ENCODE results near the gene TMEM119. TPM values are rescaled to one million over a fixed set of nuclear protein-coding genes. Genes with fewer than 3 reads are reported as not detected.

Gene TMEM119
- total and polyA plus RNA-seq, 12 donors = 3.1 to 14.8 (median 6.6) TPM

DNA sequence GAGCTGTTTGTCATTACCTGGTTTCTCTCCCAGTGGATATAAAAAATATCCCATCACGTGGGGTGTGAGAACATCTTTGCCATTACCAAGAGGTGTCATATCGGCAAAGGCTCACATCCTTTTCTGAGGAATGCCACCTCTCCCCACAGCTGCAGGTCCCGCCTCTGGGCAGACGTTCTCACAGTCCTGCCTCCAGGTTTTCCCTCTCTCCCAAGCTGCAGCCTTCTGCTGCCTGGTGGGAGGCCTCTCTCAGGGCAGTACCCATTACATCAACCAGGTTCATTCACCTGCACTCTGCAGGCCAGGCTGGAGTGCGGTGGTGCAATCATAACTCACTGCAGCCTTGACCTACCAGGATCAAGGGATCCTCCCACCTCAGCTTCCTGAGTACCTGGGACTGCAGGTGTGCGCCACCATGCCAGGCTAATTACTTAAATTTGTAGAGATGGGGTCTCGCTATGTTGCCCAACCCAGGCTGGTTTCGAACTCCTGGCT is 15.0 kb upstream of the TMEM119 start:
- no peaks in the 10 kb centered on the region for H3K27me3 ChIP-seq
- intact Hi-C loops (cut with DNase I) = loop anchor here in 1 of 2 donors (10.0 kb wide), 1 partner anchor 98 kb away; the partner anchor contains the start of gene FICD
- TF ChIP-seq POLR2A (IDR thresholded peaks at IDR 0.05) = no peak
- TF ChIP-seq, protein P1, sequence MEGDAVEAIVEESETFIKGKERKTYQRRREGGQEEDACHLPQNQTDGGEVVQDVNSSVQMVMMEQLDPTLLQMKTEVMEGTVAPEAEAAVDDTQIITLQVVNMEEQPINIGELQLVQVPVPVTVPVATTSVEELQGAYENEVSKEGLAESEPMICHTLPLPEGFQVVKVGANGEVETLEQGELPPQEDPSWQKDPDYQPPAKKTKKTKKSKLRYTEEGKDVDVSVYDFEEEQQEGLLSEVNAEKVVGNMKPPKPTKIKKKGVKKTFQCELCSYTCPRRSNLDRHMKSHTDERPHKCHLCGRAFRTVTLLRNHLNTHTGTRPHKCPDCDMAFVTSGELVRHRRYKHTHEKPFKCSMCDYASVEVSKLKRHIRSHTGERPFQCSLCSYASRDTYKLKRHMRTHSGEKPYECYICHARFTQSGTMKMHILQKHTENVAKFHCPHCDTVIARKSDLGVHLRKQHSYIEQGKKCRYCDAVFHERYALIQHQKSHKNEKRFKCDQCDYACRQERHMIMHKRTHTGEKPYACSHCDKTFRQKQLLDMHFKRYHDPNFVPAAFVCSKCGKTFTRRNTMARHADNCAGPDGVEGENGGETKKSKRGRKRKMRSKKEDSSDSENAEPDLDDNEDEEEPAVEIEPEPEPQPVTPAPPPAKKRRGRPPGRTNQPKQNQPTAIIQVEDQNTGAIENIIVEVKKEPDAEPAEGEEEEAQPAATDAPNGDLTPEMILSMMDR (IDR thresholded peaks at IDR 0.05) = no peak
- H3K9me3 ChIP-seq (replicated peaks in 1 of 3) = no peaks in the 10 kb centered on the region
- DNase-seq = no peak
- WGBS, 4 donors = 71 to 83% (median 79%) methylated on average over 8 of the region's 8 CpGs
- peak overlapping the region in 1 of 5 donors; percentile 46 for H3K27ac ChIP-seq
- no peak overlapping the region for H3K4me3 ChIP-seq
- no peaks in the 10 kb centered on the region for H3K36me3 ChIP-seq (replicated peaks in 1 of 2)
- H3K4me1 ChIP-seq (replicated peaks in 1 of 2) = peaks cover 0 to 25% of the 10 kb centered on the region in 2 donors

DNA sequence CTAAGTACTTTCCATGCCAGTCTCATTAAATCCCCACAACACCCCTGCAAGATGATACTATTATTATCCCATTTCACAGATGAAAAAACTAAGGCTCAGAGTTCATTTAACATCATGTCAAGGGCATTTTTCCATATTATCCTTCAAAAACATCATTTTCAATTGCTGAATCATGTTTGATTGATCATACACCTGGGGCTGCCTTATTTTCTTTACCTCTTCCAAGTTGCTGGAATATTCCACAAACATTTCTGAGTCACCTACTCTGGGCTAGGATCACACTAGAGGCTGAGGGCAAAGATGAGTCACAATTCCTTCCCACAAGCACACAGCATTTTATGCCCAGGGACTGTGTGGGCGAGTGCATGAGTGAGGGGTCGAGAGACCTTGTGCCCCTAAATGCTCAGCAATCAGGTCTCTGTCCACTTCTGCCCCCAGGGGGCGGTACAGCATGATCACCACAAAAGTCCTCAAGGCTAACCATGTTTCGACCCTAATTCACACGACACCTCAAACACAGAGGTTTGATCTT is 14.1 kb upstream of the TMEM119 start:
- Histone ChIP-seq H3K4me1 (replicated peaks in 1 of 2) (peaks cover 0 to 22% of the 10 kb centered on the region in 2 donors), H3K9me3 (replicated peaks in 1 of 3) (no peaks in the 10 kb centered on the region), H3K27ac (peak overlapping the region in 3 of 5 donors; percentile 10 to 61 (median 38)), H3K27me3 (no peaks in the 10 kb centered on the region), H3K4me3 (no peak overlapping the region), H3K36me3 (replicated peaks in 1 of 2) (no peaks in the 10 kb centered on the region)
- peak in 6 of 7 donors; percentile 63 to 82 (median 71) for DNase-seq
- intact Hi-C loops (cut with DNase I) = loop anchor here in 1 of 2 donors (10.0 kb wide), 1 partner anchor 97 kb away; the partner anchor contains the start of gene FICD
- TF ChIP-seq, protein P1 (IDR thresholded peaks at IDR 0.05) = peak in 5 of 6 experiments; percentile 15 to 46 (median 33)
- TF ChIP-seq POLR2A (IDR thresholded peaks at IDR 0.05) = peak in 1 of 2 donors; percentile 41
- 33 to 40% (median 36%) methylated on average over 5 of the region's 5 CpGs for WGBS, 4 donors

DNA sequence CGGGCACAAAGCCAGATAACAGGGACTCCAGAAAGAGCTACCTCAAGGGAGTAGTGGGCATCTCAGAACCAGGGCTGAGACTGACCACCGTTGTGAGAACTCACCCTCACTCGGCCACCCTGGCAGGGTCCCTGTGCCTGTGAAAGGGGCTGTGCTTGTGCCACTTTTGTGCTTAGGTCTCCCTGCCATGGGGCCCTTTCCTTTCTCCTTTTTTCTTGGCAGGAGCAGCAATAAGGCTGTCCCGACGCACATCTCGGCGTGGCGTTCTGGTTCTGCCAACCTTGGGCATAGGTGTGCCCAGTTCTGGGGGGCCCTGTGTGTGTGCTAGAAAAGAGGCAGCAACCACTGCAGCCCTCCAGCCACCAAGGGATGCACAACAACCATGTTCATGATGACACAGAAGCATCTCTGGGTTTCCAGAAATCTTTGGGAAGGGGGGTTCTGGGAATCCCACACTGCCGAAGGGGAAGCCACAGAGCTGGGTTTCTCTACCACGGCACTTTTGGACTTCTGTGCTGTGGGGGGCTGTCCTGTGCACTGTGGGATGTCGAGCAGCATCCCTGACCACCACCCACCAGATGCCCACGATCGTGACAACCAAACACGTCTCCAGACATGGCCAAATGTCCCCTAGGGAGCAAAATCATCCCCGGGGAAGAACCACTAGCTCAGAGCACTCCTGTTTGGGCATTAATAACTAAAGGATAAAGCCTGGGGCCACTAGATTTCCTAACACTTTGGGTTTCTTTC is 13.1 kb upstream of the TMEM119 start:
- no peak overlapping the region for H3K27ac ChIP-seq
- TF ChIP-seq, protein P1 (IDR thresholded peaks at IDR 0.05) = no peak
- TF ChIP-seq POLR2A (IDR thresholded peaks at IDR 0.05) = no peak

DNA sequence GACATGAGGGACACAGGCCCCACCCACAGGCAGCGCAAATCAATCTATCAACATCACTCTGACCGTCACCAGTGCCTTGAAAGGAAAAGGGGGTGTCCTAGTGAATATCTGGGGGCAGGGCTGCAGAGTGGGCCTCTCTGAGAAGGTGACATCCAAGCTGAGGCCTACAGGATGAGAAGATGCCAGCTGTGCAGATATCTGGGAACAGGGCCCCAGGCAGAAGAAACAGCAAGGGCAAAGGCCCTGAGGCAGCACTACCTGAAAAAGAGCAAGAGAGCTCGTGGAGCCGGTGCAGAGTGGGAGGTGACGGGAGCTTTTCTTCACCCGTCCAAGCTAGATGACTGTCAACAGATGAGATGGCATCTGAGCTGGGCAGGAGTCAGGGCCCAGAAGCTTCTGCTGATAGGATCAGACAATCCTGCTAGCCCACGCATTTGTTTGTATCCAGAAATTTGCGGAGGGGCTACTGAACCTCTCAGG is 12.5 kb upstream of the TMEM119 start:
- TF ChIP-seq POLR2A (IDR thresholded peaks at IDR 0.05) = no peak
- TF ChIP-seq, protein P1 (IDR thresholded peaks at IDR 0.05) = no peak
- Histone ChIP-seq H3K4me1 (replicated peaks in 1 of 2) (peaks cover 4 to 22% of the 10 kb centered on the region in 2 donors), H3K36me3 (replicated peaks in 1 of 2) (no peaks in the 10 kb centered on the region), H3K27ac (no peak overlapping the region), H3K4me3 (no peak overlapping the region), H3K27me3 (no peaks in the 10 kb centered on the region), H3K9me3 (replicated peaks in 1 of 3) (no peaks in the 10 kb centered on the region)
- intact Hi-C loops (cut with DNase I) = loop anchor here in 1 of 2 donors (10.0 kb wide), 1 partner anchor 96 kb away; the partner anchor contains the start of gene FICD
- 86 to 92% (median 90%) methylated on average over 6 to 8 of the region's 8 CpGs for WGBS, 4 donors
- DNase-seq = no peak

More for the DNA sequence above, 13.1 kb upstream of the TMEM119 start:
- Histone ChIP-seq H3K9me3 (replicated peaks in 1 of 3) (no peaks in the 10 kb centered on the region), H3K36me3 (replicated peaks in 1 of 2) (no peaks in the 10 kb centered on the region), H3K27me3 (no peaks in the 10 kb centered on the region), H3K4me1 (replicated peaks in 1 of 2) (peaks cover 0 to 22% of the 10 kb centered on the region in 2 donors), H3K4me3 (no peak overlapping the region)
- no peak for DNase-seq
- 87 to 92% (median 89%) methylated on average over 13 to 15 of the region's 15 CpGs for WGBS, 4 donors
- intact Hi-C loops (cut with DNase I) = loop anchor here in 1 of 2 donors (10.0 kb wide), 1 partner anchor 96 kb away; the partner anchor contains the start of gene FICD

Data from adrenal gland (tissue), 12 donors.